Stimulated activated effector memory CD8-positive, alpha-beta T cell treated with anti-CD3 and anti-CD28 coated beads, Interleukin-12 subunit alpha, Interleukin-12 subunit beta, amount 100 ng/mL, for 72 hours (primary cell): ENCODE measurements around the gene EPN2.

Experiments used
- ATAC-seq: fragments of 150-1000 bp; cut with Tn5 transposase; 2 replicates; pipeline ENCODE4 v1.10.0; 2021
- DNase-seq, 2 donors: peaks; one replicate each; pipeline ENCODE4 v3.0.0; 2021 to 2022; ENCODE audit warnings: low spot score in 2 of 2
- H3K27ac Mint-ChIP-seq: one replicate; pipeline ENCODE4 v1.8.0; 2022; ENCODE audit warnings: mild to moderate bottlenecking, mixed read lengths
- H3K36me3 Mint-ChIP-seq: one replicate; pipeline ENCODE4 v1.8.0; 2022; ENCODE audit warnings: mild to moderate bottlenecking, mixed read lengths
- H3K4me1 Mint-ChIP-seq: one replicate; pipeline ENCODE4 v1.8.0; 2022; ENCODE audit warnings: mixed read lengths
- H3K4me3 Mint-ChIP-seq: one replicate; pipeline ENCODE4 v1.8.0; 2022; ENCODE audit warnings: mild to moderate bottlenecking, mixed read lengths
- H3K9me3 Mint-ChIP-seq: one replicate; pipeline ENCODE4 v1.8.0; 2022; ENCODE audit warnings: mixed read lengths

EPN2 gene

DNA sequence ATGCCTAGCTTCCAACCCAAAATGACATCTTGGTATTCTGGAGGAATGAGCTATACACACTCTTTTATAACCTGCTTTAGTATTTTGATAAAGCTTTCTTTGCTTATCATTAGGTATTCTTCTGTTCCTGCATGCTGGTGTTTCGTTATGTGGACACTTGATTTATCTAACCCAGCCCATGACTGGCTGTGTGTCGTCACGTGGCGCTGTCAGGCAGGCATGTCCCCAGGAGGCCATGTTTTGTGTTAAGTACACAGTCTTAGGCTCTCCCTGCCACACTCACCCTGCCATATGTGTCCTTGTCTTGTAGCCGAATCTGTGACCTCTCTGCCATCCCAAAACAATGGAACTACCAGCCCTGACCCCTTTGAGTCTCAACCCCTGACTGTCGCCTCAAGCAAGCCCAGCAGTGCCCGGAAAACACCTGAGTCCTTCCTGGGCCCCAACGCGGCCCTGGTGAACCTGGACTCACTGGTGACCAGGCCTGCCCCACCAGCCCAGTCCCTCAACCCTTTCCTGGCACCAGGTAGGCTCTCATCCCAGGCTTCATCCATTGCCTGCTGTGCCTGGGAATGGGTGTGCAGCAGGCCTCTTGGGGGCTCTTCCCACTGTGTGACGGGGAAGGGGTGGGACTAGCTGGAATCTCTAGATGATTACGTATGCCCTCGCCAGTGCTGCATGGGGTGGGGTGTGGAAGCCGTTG, 94.5 kb downstream of the EPN2 start:
- no peaks in the 10 kb centered on the region for H3K9me3 Mint-ChIP-seq
- no peak overlapping the region for H3K27ac Mint-ChIP-seq
- peaks cover 7% of the 10 kb centered on the region for H3K36me3 Mint-ChIP-seq

DNA sequence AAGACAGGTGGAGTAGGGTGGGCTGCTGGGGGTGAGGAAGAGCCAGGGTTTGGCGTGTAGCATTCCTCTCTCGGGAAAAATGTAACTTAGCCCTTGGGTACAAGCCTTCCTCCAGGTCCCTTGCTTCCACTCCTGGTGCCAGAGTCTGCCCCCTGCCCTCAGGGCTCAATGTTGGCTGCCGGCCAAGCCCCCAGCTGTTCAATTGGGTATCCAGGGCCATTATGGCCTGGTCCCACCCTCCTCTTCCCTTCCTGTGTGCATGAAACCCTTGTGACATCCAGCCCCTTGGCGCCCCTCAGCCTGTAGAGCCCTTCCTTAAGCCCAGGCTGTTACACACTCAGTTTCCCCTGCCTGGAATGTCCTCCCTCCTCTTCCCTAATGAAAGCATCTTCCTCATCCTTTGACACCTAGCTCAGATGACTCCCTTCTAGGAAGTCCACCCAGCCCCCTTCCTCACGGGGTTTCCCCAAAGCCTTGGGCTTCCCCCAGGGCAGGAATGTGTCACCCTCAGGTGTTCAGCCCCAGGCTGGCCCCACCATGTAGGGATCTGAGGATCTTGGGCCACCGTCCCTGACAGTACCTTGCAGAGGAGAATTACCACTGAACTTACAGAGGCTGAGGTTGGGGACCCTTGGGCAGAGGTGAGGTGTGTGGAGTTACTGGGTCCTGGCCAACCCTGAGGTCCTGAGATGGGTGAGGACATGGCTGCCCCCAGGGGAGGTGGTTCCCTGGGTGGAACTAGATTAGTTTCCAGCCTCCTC, 95.4 kb downstream of the EPN2 start:
- DNase-seq = no peak
- no peak overlapping the region for H3K27ac Mint-ChIP-seq
- peak; percentile 47 for ATAC-seq

More for the DNA sequence above, 94.5 kb downstream of the EPN2 start:
- DNase-seq (no peak), ATAC-seq (no peak)
- Mint-ChIP-seq H3K4me3 (no peak overlapping the region), H3K4me1 (peaks cover 7% of the 10 kb centered on the region)

GRCh38 chr17:19333132-19333440, 95.9 kb downstream of the EPN2 start:
- Mint-ChIP-seq H3K4me3 (no peak overlapping the region), H3K36me3 (peaks cover 7% of the 10 kb centered on the region)
- no peak for ATAC-seq

More for the DNA sequence above, 95.4 kb downstream of the EPN2 start:
- Mint-ChIP-seq H3K4me3 (no peak overlapping the region), H3K9me3 (no peaks in the 10 kb centered on the region), H3K36me3 (peaks cover 7% of the 10 kb centered on the region), H3K4me1 (peaks cover 12% of the 10 kb centered on the region)

DNA sequence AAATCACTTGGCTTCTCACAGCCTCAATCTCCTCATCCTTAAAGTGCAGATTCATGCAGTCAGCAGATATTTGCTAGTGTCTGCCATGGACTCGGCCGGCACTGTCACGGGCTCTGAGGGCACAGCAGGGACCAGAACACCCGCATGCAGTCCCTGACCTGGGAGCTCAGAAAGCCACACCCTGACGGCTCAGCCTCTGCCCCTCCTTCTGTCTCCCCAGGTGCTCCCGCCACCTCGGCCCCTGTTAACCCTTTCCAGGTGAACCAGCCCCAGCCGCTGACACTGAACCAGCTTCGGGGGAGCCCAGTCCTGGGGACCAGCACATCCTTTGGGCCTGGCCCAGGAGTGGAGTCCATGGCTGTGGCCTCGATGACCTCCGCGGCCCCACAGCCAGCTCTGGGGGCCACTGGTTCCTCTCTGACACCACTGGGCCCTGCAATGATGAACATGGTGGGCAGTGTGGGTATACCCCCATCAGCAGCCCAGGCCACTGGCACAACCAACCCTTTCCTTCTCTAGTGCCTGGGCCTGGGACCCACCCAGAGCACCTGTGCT, 96.6 kb downstream of the EPN2 start:
- Mint-ChIP-seq H3K9me3 (no peaks in the 10 kb centered on the region), H3K4me1 (peaks cover 12% of the 10 kb centered on the region), H3K27ac (no peak overlapping the region), H3K4me3 (no peak overlapping the region), H3K36me3 (peaks cover 7% of the 10 kb centered on the region)
- DNase-seq = no peak
- ATAC-seq = no peak

More at GRCh38 chr17:19333132-19333440, 95.9 kb downstream of the EPN2 start:
- Mint-ChIP-seq H3K4me1 (peaks cover 12% of the 10 kb centered on the region), H3K9me3 (no peaks in the 10 kb centered on the region), H3K27ac (no peak overlapping the region)
- no peak for DNase-seq

- no peak for DNase-seq
- ATAC-seq = no peak
- H3K9me3 Mint-ChIP-seq = no peaks in the 10 kb centered on the region
- no peak overlapping the region for H3K4me3 Mint-ChIP-seq
- H3K27ac Mint-ChIP-seq = no peak overlapping the region
- peaks cover 7% of the 10 kb centered on the region for H3K36me3 Mint-ChIP-seq
- peaks cover 12% of the 10 kb centered on the region for H3K4me1 Mint-ChIP-seq
Measured at GRCh38 chr17:19334331-19334730, 97.2 kb downstream of the EPN2 start.

DNA sequence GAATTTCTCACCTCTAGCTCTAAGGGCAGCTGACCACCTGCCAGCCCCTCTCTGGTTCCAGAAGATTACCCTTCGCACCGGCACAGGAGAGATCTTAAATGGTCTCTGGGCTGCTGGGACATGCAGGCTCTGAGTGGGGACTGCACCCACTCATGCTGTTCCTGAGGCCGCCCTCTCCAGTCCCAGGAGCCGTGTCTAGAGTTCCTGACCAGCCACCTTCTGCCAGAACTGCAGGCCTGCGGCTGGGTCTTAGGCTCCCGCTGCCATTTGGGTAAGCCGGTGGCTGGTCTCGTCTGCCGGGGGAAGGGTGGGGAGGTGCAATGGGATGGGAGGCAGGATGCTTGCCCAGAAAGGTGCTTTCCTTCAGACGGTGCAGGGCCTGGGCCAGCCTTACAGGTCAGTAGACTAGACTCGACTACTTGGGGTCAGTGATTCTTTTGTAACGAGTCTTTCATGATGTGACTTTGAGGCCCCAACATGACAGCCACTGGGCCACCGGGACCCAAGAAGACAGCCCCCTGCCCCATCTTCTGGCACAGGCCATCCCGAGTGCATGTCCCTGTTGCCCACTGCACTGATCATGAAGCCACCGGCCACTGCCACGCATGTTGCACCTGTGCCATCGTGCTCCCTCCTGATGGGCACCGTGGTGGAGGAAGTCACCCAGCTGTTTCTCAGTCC, 98.9 kb downstream of the EPN2 start:
- DNase-seq = no peak
- no peak overlapping the region for H3K4me3 Mint-ChIP-seq
- peaks cover 12% of the 10 kb centered on the region for H3K4me1 Mint-ChIP-seq
- ATAC-seq = no peak
- H3K9me3 Mint-ChIP-seq = no peaks in the 10 kb centered on the region
- peaks cover 7% of the 10 kb centered on the region for H3K36me3 Mint-ChIP-seq
- H3K27ac Mint-ChIP-seq = no peak overlapping the region

- Mint-ChIP-seq H3K36me3 (peaks cover 12% of the 10 kb centered on the region), H3K4me1 (peaks cover 12% of the 10 kb centered on the region), H3K4me3 (no peak overlapping the region), H3K9me3 (no peaks in the 10 kb centered on the region), H3K27ac (no peak overlapping the region)
- DNase-seq (no peak), ATAC-seq (no peak)
Measured at GRCh38 chr17:19336938-19337711, 100.0 kb downstream of the EPN2 start.

DNA sequence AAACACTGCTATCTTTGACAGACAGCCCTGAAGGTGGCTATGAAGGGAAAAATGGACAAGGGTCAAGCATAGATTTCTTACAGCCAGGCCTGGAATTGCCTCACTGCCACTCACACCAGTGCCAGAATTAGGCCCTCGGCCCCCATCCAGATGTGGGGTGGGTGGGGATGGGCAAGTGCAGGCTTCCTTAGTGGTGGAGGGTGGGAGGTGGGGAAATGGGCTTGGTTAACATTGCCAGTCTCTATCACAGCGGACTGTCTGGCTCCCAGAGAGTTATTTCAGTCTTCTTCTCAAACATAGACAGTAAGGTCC, 100.5 kb downstream of the EPN2 start:
- peaks cover 9% of the 10 kb centered on the region for H3K36me3 Mint-ChIP-seq
- DNase-seq (no peak), ATAC-seq (no peak)

GRCh38 chr17:19338031-19338990, 101.1 kb downstream of the EPN2 start:
- H3K4me3 Mint-ChIP-seq = no peak overlapping the region
- peaks cover 5% of the 10 kb centered on the region for H3K4me1 Mint-ChIP-seq
- ATAC-seq (peak; percentile 86), DNase-seq (peak; percentile 31 to 79)
- H3K9me3 Mint-ChIP-seq = no peaks in the 10 kb centered on the region
- no peak overlapping the region for H3K27ac Mint-ChIP-seq
- H3K36me3 Mint-ChIP-seq = peaks cover 4% of the 10 kb centered on the region

More for the DNA sequence above, 100.5 kb downstream of the EPN2 start:
- H3K4me3 Mint-ChIP-seq = no peak overlapping the region
- no peak overlapping the region for H3K27ac Mint-ChIP-seq
- H3K9me3 Mint-ChIP-seq = no peaks in the 10 kb centered on the region
- H3K4me1 Mint-ChIP-seq = peaks cover 8% of the 10 kb centered on the region

GRCh38 chr17:19339341-19339815, 102.2 kb downstream of the EPN2 start:
- no peaks in the 10 kb centered on the region for H3K9me3 Mint-ChIP-seq
- H3K4me1 Mint-ChIP-seq = peaks cover 5% of the 10 kb centered on the region
- H3K27ac Mint-ChIP-seq = no peak overlapping the region
- H3K36me3 Mint-ChIP-seq = peaks cover 4% of the 10 kb centered on the region
- H3K4me3 Mint-ChIP-seq = no peak overlapping the region
- DNase-seq = no peak
- ATAC-seq = no peak

GRCh38 chr17:19341211-19341631, 104.1 kb downstream of the EPN2 start:
- ATAC-seq = no peak
- DNase-seq = no peak
- Mint-ChIP-seq H3K4me3 (no peak overlapping the region), H3K27ac (no peak overlapping the region), H3K36me3 (peaks cover 4% of the 10 kb centered on the region), H3K9me3 (no peaks in the 10 kb centered on the region), H3K4me1 (peaks cover 5% of the 10 kb centered on the region)

GRCh38 chr17:19341641-19342610, 104.8 kb downstream of the EPN2 start:
- DNase-seq (no peak), ATAC-seq (no peak)
- H3K4me1 Mint-ChIP-seq = peaks cover 9% of the 10 kb centered on the region
- no peaks in the 10 kb centered on the region for H3K9me3 Mint-ChIP-seq
- H3K27ac Mint-ChIP-seq = no peak overlapping the region
- peaks cover 4% of the 10 kb centered on the region for H3K36me3 Mint-ChIP-seq
- no peak overlapping the region for H3K4me3 Mint-ChIP-seq

DNA sequence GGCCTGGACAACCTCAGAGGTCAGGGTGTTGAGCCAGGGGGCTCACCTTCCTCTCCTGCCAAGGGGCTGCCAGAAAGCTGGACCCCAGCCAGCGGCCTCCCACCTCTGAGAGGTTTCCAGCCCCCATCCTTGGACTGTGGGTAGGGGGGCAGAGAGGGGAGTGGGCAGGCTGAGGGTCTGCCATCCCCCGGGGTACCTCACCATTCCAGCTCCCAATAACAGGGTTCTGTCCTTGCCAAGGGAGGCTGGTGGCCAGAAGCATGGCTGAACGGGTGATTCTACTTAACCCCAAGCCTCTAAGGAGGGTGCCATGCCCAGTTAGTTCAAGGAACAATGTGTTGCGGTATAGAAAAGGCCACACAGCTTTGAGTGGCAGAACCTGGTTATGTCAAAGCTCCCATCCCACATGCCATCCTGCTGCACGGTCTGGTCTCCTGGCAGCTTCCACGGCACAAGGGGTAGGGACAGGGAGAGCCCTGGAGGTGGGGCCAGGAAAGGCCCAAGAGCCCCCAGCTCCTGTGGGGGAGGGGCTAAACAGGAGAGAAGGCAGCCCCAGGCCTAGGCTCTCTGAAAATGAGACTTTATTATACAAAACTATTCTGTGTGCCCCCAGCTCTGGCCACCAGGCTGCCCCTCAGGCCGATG, 105.6 kb downstream of the EPN2 start:
- peaks cover 4% of the 10 kb centered on the region for H3K36me3 Mint-ChIP-seq
- ATAC-seq (no peak), DNase-seq (no peak)
- H3K9me3 Mint-ChIP-seq = no peaks in the 10 kb centered on the region
- H3K4me1 Mint-ChIP-seq = peaks cover 6% of the 10 kb centered on the region
- no peak overlapping the region for H3K4me3 Mint-ChIP-seq
- no peak overlapping the region for H3K27ac Mint-ChIP-seq
